ENCODE data around the gene CNDP2.

- TF ChIP-seq CTCF (IDR thresholded peaks at IDR 0.05) (peak; percentile 76), EZH2 (IDR thresholded peaks at IDR 0.05) (no peak)
Measured at GRCh38 chr18:74476140-74476539, 20.0 kb upstream of the CNDP2 start.

Data from neural progenitor cell (in vitro differentiated cells).